OCI-LY1 (cell line): ENCODE results near the gene ASTE1.

Source experiments
- CTCF ChIP-seq: fragments of 200-600 bp; sonication (generic), shearing (Covaris generic); IDR thresholded peaks from 2 replicates; pipeline ENCODE4 v1.5.1; 2017; ENCODE audit warnings: mild to moderate bottlenecking, antibody characterized with exemption, low read length, moderate library complexity, mixed read lengths
- EZH2 ChIP-seq: fragments of 200-600 bp; sonication (generic), shearing (Covaris generic); IDR thresholded peaks from 2 replicates; pipeline ENCODE4 v1.8.0; 2017; ENCODE audit warnings: borderline replicate concordance, mixed run types, mild to moderate bottlenecking, antibody characterized with exemption, low read length, moderate library complexity, mixed read lengths

- no peak for TF ChIP-seq CTCF
- no peak for TF ChIP-seq EZH2
Measured at GRCh38 chr3:130963878-130964277, 62.7 kb downstream of the ASTE1 start.
